ENCODE results near the gene SCAMP1. TPM values are rescaled to one million over a fixed set of nuclear protein-coding genes. Genes with fewer than 3 reads are reported as not detected.

The SCAMP1 gene
- total RNA-seq, 1 donor from 2014 or later: 51.8 TPM

GRCh38 chr5:78458843-78459242 is 98.4 kb downstream of the SCAMP1 start:
- no peaks in the 10 kb centered on the region for H3K9me3 Mint-ChIP-seq (ENCODE audit: low read depth)
- peaks cover 5% of the 10 kb centered on the region for H3K4me1 Mint-ChIP-seq (ENCODE audit: low read depth)
- no peak overlapping the region for H3K4me3 Mint-ChIP-seq (ENCODE audit: unreplicated experiment)
- no peaks in the 10 kb centered on the region for H3K27me3 Mint-ChIP-seq (ENCODE audit: low read depth)
- H3K27ac Mint-ChIP-seq (ENCODE audit: unreplicated experiment): no peak overlapping the region
- no peak for DNase-seq (ENCODE audit: low spot score)
- TF ChIP-seq CTCF (IDR thresholded peaks at IDR 0.05): no peak
- H3K36me3 Mint-ChIP-seq (ENCODE audit: low read depth): peaks cover 20% of the 10 kb centered on the region

GRCh38 chr5:78467140-78467539 is 106.7 kb downstream of the SCAMP1 start:
- H3K9me3 Mint-ChIP-seq (ENCODE audit: low read depth): no peaks in the 10 kb centered on the region
- no peaks in the 10 kb centered on the region for H3K27me3 Mint-ChIP-seq (ENCODE audit: low read depth)
- no peak overlapping the region for H3K27ac Mint-ChIP-seq (ENCODE audit: unreplicated experiment)

GRCh38 chr5:78467752-78468357 is 107.4 kb downstream of the SCAMP1 start:
- Mint-ChIP-seq H3K36me3 (ENCODE audit: low read depth) (peaks cover 7% of the 10 kb centered on the region), H3K4me1 (ENCODE audit: low read depth) (peaks cover 13% of the 10 kb centered on the region), H3K4me3 (ENCODE audit: unreplicated experiment) (no peak overlapping the region), H3K27me3 (ENCODE audit: low read depth) (no peaks in the 10 kb centered on the region), H3K9me3 (ENCODE audit: low read depth) (no peaks in the 10 kb centered on the region), H3K27ac (ENCODE audit: unreplicated experiment) (no peak overlapping the region)
- no peak for DNase-seq (ENCODE audit: low spot score)
- peak; percentile 97 for TF ChIP-seq CTCF (IDR thresholded peaks at IDR 0.05)

More at GRCh38 chr5:78467140-78467539, 106.7 kb downstream of the SCAMP1 start:
- Mint-ChIP-seq H3K4me3 (ENCODE audit: unreplicated experiment) (no peak overlapping the region), H3K36me3 (ENCODE audit: low read depth) (peaks cover 7% of the 10 kb centered on the region), H3K4me1 (ENCODE audit: low read depth) (peaks cover 8% of the 10 kb centered on the region)
- DNase-seq (ENCODE audit: low spot score): no peak
- no peak for TF ChIP-seq CTCF (IDR thresholded peaks at IDR 0.05)

GRCh38 chr5:78471896-78472295 is 111.5 kb downstream of the SCAMP1 start:
- no peak for DNase-seq (ENCODE audit: low spot score)
- Mint-ChIP-seq H3K36me3 (ENCODE audit: low read depth) (no peaks in the 10 kb centered on the region), H3K9me3 (ENCODE audit: low read depth) (no peaks in the 10 kb centered on the region), H3K4me1 (ENCODE audit: low read depth) (peaks cover 9% of the 10 kb centered on the region), H3K27me3 (ENCODE audit: low read depth) (no peaks in the 10 kb centered on the region), H3K27ac (ENCODE audit: unreplicated experiment) (no peak overlapping the region), H3K4me3 (ENCODE audit: unreplicated experiment) (no peak overlapping the region)
- no peak for TF ChIP-seq CTCF (IDR thresholded peaks at IDR 0.05)

- Mint-ChIP-seq H3K9me3 (ENCODE audit: low read depth) (no peaks in the 10 kb centered on the region), H3K27ac (ENCODE audit: unreplicated experiment) (no peak overlapping the region), H3K4me1 (ENCODE audit: low read depth) (peaks cover 9% of the 10 kb centered on the region), H3K4me3 (ENCODE audit: unreplicated experiment) (no peak overlapping the region), H3K27me3 (ENCODE audit: low read depth) (no peaks in the 10 kb centered on the region), H3K36me3 (ENCODE audit: low read depth) (no peaks in the 10 kb centered on the region)
- TF ChIP-seq CTCF (IDR thresholded peaks at IDR 0.05): peak; percentile 77
- no peak for DNase-seq (ENCODE audit: low spot score)
These were observed 112.2 kb downstream of the SCAMP1 start for GRCh38 chr5:78472469-78473106.
